Hematopoietic multipotent progenitor cell treated with erythropoietin and hydrocortisone succinate and interleukin-3 and kit ligand, for 17 days (in vitro differentiated cells): ENCODE data around the gene LSM10.

Experiments used
- DNase-seq: peaks from one replicate; pipeline ENCODE4 v3.0.0-alpha.2; 2015; ENCODE audit warnings: low spot score

The LSM10 gene

GRCh38 chr1:36397378-36398230 lies at the start of gene LSM10:
TSS of gene LSM10 (minus strand) at chr1:36397908. CDS start at chr1:36394129, 3,779 bp downstream.
- DNase-seq: peak; percentile 95

DNA sequence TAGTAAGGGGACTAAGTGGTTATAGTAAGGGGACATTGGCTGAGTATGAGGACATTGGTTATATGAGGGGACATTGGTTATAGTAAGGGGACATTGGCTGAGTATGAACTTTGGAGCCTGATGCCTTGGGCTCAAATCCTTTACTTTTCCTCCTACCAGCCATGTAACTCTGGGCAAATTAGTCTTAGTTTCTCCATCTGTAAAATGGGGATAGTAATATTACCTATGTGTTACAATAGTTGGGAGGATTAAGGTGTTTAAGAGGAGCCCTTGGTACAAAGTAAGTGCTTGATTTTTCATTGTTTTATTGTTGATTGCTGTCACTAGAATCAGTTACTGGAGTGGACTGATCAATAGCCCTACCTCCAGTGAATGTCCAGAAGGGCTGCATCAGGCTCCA lies 49.7 kb upstream of the LSM10 start:
- no peak for DNase-seq

- DNase-seq: no peak
These were observed 49.0 kb upstream of the LSM10 start for GRCh38 chr1:36446746-36447145.

- DNase-seq: no peak
These were observed 48.6 kb upstream of the LSM10 start for GRCh38 chr1:36446271-36446670.

DNA sequence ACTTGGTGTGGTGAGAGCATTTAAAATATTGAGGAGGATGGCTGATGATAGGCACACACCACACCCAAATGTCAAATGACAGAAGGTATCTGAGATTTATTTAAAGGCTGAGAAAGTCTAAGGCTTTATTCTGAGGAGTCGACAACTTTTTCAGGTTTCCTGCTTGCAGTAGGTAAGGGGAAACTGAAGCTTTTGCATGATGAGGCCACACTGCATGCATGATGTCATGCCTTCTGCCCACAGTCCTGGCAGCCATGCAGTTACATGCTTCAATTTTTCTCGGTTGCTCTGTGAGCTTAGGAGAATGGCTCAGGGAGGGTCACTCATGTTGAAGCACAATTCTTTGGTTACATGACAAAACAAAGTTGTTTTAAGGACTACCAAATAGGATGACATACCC lies 45.6 kb upstream of the LSM10 start:
- no peak for DNase-seq

- DNase-seq: no peak
These were observed 44.6 kb upstream of the LSM10 start for GRCh38 chr1:36442337-36442736.

GRCh38 chr1:36440646-36441045 lies 42.9 kb upstream of the LSM10 start:
- no peak for DNase-seq

- DNase-seq: no peak
These were observed 42.3 kb upstream of the LSM10 start for GRCh38 chr1:36440044-36440443.

GRCh38 chr1:36438715-36439114 lies 41.0 kb upstream of the LSM10 start:
- DNase-seq: no peak

DNA sequence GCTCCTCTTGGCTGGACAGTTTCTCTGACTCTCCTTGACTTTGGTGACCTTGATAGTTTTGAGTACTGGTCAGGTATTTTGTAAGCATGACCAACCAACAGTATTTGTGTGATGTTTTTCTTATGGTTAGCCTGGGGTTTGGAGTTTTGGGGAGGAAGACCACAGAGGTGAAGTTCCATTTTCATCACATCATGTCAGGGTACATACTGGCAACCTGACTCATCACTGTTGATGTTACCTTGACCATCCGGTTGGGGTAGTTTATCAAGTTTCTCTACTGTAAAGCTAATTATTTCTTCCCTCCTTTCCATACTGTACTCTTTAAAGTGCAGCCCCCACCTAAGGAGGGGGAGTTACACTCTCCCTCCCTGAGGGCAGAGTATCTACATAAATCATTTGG lies 39.1 kb upstream of the LSM10 start:
- DNase-seq: no peak

DNA sequence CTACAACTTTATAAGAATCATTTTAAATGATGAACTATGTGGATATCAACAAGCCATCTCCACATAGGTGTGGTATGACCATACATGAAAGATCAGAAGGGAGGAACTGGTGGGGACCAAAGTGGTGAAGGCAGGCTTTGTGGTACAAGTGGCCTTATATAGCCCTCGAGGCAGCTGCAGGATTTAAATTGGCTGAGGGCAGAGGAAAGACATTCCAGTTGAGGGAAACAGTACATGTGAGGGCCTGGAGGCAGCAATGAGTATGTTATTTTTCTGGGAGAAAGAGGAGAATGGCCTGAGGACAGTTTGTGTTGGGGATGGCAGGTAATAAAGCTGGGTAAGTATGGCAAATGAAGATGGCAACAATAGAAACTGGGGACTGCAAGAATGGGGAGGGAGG lies 35.4 kb upstream of the LSM10 start:
- DNase-seq: no peak

DNA sequence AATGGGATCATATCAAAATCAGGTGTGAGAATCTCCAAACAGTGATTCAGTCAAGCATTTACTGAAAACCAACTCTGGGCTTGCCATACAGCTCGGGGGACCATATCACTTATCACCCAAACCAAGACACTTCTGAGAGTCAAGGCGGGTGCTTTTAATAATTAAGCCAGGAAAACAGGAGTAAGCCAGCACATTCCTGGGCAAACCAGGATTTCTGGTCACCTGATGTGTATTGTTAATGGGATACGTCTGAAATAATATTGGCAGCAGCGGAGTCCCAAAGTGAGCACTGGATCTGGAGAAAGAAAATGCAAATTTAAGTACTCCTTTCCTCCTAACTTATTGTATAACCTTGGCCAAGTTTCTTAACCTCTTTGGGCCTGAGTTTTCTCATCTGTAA lies 34.9 kb upstream of the LSM10 start:
- DNase-seq: no peak

- no peak for DNase-seq
These were observed 28.1 kb upstream of the LSM10 start for GRCh38 chr1:36425791-36426190.

GRCh38 chr1:36421649-36422048 lies 23.9 kb upstream of the LSM10 start:
- DNase-seq: no peak

DNA sequence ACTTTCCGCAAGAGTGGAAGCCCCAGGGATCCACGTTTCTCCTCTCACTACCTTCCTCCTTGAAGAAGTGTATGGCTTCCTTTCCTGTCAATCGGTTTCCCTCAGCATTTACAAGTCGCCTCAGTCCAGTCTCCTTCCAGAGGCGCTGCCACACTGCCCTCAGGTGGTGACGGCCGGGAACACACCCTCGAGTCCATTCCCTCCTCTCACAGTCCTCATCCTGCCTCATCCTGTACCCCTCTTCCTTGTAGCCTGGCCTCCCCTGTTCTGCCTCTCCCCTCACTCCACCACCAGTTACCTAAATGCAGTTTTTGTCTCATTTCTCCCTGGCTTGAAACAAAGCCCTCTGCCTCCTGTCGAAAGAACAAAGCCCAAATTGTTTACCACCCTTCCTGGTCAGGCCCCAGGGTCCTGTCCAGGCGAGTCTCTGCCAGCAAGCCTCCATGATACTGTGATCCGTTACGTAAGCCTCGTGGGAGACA lies 23.2 kb upstream of the LSM10 start:
- DNase-seq: peak; percentile 91

DNA sequence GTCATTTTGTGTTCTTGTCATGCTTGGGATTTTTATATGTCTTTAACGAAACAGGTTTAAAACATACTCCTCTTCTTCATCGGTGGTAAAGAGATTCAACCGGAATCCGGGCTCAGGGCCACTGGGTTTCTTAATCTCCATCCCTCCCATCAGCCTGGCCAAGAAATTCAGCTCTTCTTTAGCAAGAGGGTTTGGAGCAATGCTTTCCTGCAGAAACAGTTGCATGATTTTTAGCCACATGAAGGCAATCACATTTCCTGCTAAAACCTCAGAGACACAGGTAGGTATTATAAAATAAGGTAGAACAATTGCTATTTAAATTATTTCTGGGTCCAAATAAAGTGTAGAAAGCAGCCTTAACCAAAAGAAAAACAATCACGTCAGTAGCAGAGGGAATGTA lies 22.7 kb upstream of the LSM10 start:
- no peak for DNase-seq

GRCh38 chr1:36419569-36419968 lies 21.9 kb upstream of the LSM10 start:
- DNase-seq: no peak

GRCh38 chr1:36419140-36419539 lies 21.4 kb upstream of the LSM10 start:
- DNase-seq: no peak

- no peak for DNase-seq
These were observed 20.2 kb upstream of the LSM10 start for GRCh38 chr1:36417931-36418330.

DNA sequence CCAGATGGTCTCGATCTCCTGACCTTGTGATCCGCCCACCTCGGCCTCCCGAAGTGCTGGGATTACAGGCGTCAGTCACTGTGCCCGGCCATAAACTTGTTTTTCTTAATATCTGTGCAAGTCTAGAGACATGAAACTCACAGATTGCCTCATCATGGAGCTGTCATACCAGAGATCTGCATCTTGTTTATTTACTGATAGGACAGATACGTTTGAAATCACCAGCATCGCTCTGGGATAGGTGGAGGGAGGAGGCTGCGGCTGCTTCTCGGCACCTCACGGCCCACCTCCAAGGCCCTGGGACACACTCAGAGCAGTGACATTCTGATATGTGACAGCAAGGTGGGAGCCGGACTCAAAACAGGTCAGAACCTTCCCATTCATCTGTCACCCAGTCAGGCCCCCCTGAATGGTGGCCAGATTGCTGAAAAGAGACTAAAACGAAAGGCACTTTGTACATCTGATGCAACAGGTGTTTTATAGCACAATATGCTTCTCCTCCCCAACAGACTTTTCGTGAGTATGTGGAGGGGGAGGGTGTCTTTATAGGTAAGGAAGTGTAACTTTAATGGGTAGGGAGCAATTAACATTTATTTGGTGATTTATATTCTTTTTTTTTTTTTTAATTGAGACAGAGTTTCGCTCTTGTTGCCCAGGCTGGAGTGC lies 18.1 kb upstream of the LSM10 start:
- no peak for DNase-seq

GRCh38 chr1:36414384-36414783 lies 16.7 kb upstream of the LSM10 start:
- DNase-seq: no peak

GRCh38 chr1:36411674-36412648 lies 14.3 kb upstream of the LSM10 start:
- peak; percentile 66 for DNase-seq
